Progenitor cell of endocrine pancreas (in vitro differentiated cells): Measurements from ENCODE around the gene DGCR6L. TPM values are rescaled to one million over a fixed set of nuclear protein-coding genes. Genes with fewer than 3 reads are reported as not detected.
"Not testable (repeated sequence)": the region's sequence is repeated elsewhere in the genome, so short reads cannot be mapped to it uniquely, and the experiment has no call there.

Experiments
- DNase-seq: peaks from one replicate; pipeline ENCODE4 v3.0.0; 2021; ENCODE audit warnings: low spot score; ENCODE audit not compliant: unreplicated experiment
- H3K27ac Mint-ChIP-seq: 2 replicates; pipeline ENCODE4 v1.8.0; 2021; ENCODE audit warnings: mild to moderate bottlenecking, moderate library complexity, mixed read lengths
- H3K27me3 Mint-ChIP-seq: 2 replicates; pipeline ENCODE4 v1.8.0; 2021; ENCODE audit warnings: mixed read lengths
- H3K36me3 Mint-ChIP-seq: 2 replicates; pipeline ENCODE4 v1.8.0; 2022; ENCODE audit warnings: mixed read lengths; ENCODE audit not compliant: insufficient read depth
- H3K4me1 Mint-ChIP-seq: 2 replicates; pipeline ENCODE4 v1.8.0; 2021; ENCODE audit warnings: low read depth, mixed read lengths
- H3K4me3 Mint-ChIP-seq: 2 replicates; pipeline ENCODE4 v1.8.0; 2021; ENCODE audit warnings: low read depth, mild to moderate bottlenecking, moderate library complexity, mixed read lengths
- H3K9me3 Mint-ChIP-seq: 2 replicates; pipeline ENCODE4 v1.8.0; 2021; ENCODE audit warnings: low read depth, mixed read lengths
- CTCF ChIP-seq: fragments of 200-600 bp; sonication (generic); IDR thresholded peaks from one replicate; pipeline ENCODE4 v1.5.0; 2021; ENCODE audit warnings: antibody characterized with exemption, mild to moderate bottlenecking; ENCODE audit not compliant: unreplicated experiment
- total RNA-seq: library from RNA; stranded (reverse); gene quantifications from 2 replicates; pipeline ENCODE4 v1.2.1, GENCODE V29; 2021

Gene DGCR6L
- total RNA-seq, 1 donor from 2014 or later: 41.0 TPM

GRCh38 chr22:20312396-20313191 is 7.3 kb downstream of the DGCR6L start:
- Mint-ChIP-seq H3K36me3 (no peaks in the 10 kb centered on the region), H3K27ac (no peak overlapping the region), H3K4me1 (no peaks in the 10 kb centered on the region), H3K27me3 (peaks cover 4% of the 10 kb centered on the region), H3K4me3 (no peak overlapping the region), H3K9me3 (no peaks in the 10 kb centered on the region)
- peak; percentile 7 for DNase-seq
- no peak for TF ChIP-seq CTCF

GRCh38 chr22:20311249-20312062 is 8.4 kb downstream of the DGCR6L start:
- H3K27ac Mint-ChIP-seq, H3K4me1 Mint-ChIP-seq, H3K27me3 Mint-ChIP-seq, H3K9me3 Mint-ChIP-seq, H3K4me3 Mint-ChIP-seq, H3K36me3 Mint-ChIP-seq: not testable (repeated sequence)
- DNase-seq: peak; percentile 8

GRCh38 chr22:20310773-20311172 is 9.1 kb downstream of the DGCR6L start:
- H3K4me3 Mint-ChIP-seq, H3K9me3 Mint-ChIP-seq, H3K27me3 Mint-ChIP-seq, H3K4me1 Mint-ChIP-seq, H3K36me3 Mint-ChIP-seq, H3K27ac Mint-ChIP-seq: not testable (repeated sequence)
- peak; percentile 6 for DNase-seq

GRCh38 chr22:20310180-20310579 is 9.7 kb downstream of the DGCR6L start:
- not testable (repeated sequence) for DNase-seq, H3K4me3 Mint-ChIP-seq, H3K9me3 Mint-ChIP-seq, H3K27ac Mint-ChIP-seq, H3K27me3 Mint-ChIP-seq, H3K4me1 Mint-ChIP-seq, H3K36me3 Mint-ChIP-seq

- H3K27ac Mint-ChIP-seq, H3K4me1 Mint-ChIP-seq, H3K36me3 Mint-ChIP-seq, H3K9me3 Mint-ChIP-seq, H3K27me3 Mint-ChIP-seq, H3K4me3 Mint-ChIP-seq: not testable (repeated sequence)
- DNase-seq: peak; percentile 4
Observed at GRCh38 chr22:20308806-20309650, 10.8 kb downstream of the DGCR6L start.

- H3K27me3 Mint-ChIP-seq, H3K4me3 Mint-ChIP-seq, H3K27ac Mint-ChIP-seq, DNase-seq, H3K4me1 Mint-ChIP-seq, H3K9me3 Mint-ChIP-seq, H3K36me3 Mint-ChIP-seq: not testable (repeated sequence)
Observed at GRCh38 chr22:20307448-20308447, 12.1 kb downstream of the DGCR6L start.

- not testable (repeated sequence) for H3K4me3 Mint-ChIP-seq, H3K27ac Mint-ChIP-seq, H3K36me3 Mint-ChIP-seq, H3K9me3 Mint-ChIP-seq, DNase-seq, H3K4me1 Mint-ChIP-seq
- H3K27me3 Mint-ChIP-seq: peaks cover 13% of the 10 kb centered on the region
Observed at GRCh38 chr22:20306646-20307447, 13.0 kb downstream of the DGCR6L start.
